Skeletal muscle tissue (tissue), 4 donors: ENCODE results near the gene SMARCA4. TPM values are rescaled to one million over a fixed set of nuclear protein-coding genes. Genes with fewer than 3 reads are reported as not detected.

Experiments
- H3K27ac ChIP-seq: one replicate; pipeline ENCODE4 v1.7.0; 2013; ENCODE audit warnings: mild to moderate bottlenecking, low read depth, low read length, inconsistent platforms
- H3K27me3 ChIP-seq, 3 donors: one replicate each; pipeline ENCODE4 v1.7.0; 2013; ENCODE audit warnings: low read length in 3 of 3; ENCODE audit not compliant: control insufficient read depth in 3 of 3, insufficient read depth in 3 of 3
- H3K36me3 ChIP-seq, 3 donors: one replicate each; pipeline ENCODE4 v1.7.0; 2013; ENCODE audit warnings: low read length in 3 of 3; ENCODE audit not compliant: control insufficient read depth in 3 of 3, insufficient read depth in 3 of 3
- H3K4me1 ChIP-seq, 3 donors: one replicate each; pipeline ENCODE4 v1.7.0; 2013; ENCODE audit warnings: low read length in 3 of 3, mild to moderate bottlenecking in 3 of 3; ENCODE audit not compliant: control insufficient read depth in 3 of 3, insufficient read depth in 3 of 3
- H3K4me3 ChIP-seq, 3 donors: one replicate each; pipeline ENCODE4 v1.7.0; 2013; ENCODE audit warnings: low read length in 3 of 3
- H3K9ac ChIP-seq, 3 donors: one replicate each; pipeline ENCODE4 v1.7.0; 2013; ENCODE audit warnings: low read length in 3 of 3, mild to moderate bottlenecking in 3 of 3, moderate library complexity in 2 of 3, low read depth in 1 of 3
- H3K9me3 ChIP-seq, 3 donors: one replicate each; pipeline ENCODE4 v1.7.0; 2013; ENCODE audit warnings: low read length in 3 of 3; ENCODE audit not compliant: control insufficient read depth in 3 of 3
- total RNA-seq: library from RNA; depleted of rRNA; stranded (reverse); fragments of >200 nt; gene quantifications from one replicate; pipeline ENCODE4 v1.2.3, GENCODE V29; 2014
- donor health status: Osteomylitis.

The SMARCA4 gene
- total RNA-seq, 1 donor from 2014 or later = 58.5 TPM

DNA sequence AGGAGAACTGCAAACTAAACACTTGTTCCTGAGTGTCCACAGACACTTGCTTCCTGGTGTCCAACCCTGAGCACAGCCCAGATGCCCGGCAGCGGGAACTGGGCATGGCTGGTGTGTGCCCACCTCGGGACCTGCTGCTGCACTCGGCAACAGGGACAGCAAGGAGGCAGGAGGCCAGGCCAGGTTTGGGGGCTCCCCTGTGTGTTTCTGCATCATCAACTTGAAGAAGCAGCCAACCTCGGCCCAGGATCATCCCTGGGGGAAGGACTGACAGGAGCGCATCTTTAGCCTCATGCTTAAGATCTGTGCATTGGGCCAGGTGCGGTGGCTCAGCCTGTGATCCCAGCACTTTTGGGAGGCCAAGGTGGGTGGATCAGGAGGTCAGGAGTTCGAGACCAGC is 93.4 kb downstream of the SMARCA4 start:
- Histone ChIP-seq H3K4me3 (no peak overlapping the region), H3K36me3 (peaks cover 21 to 25% (median 23%) of the 10 kb centered on the region in 3 donors), H3K27ac (no peak overlapping the region), H3K27me3 (no peaks in the 10 kb centered on the region), H3K9me3 (no peaks in the 10 kb centered on the region), H3K4me1 (peaks cover 0 to 2% (median 0%) of the 10 kb centered on the region in 3 donors), H3K9ac (no peak overlapping the region)

DNA sequence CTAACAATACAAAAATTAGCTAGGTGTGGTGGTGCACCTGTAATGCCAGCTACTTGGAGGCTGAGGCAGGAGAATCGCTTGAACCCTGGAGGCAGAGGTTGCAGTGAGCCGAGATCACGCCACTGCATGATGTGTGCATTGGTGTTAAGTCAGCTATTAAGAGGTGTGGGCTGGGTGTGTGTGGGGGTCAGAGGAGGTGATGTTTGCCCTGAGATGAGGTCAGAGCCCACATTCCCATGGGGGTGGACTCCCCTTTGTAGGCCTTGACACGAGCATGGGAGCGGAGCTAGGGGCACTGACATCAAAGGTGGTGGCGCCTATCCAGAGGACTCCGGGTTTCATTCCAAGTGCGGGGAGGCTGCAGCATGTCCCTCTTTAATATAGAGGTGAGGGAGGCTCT is 93.8 kb downstream of the SMARCA4 start:
- Histone ChIP-seq H3K4me1 (peaks cover 0 to 2% (median 0%) of the 10 kb centered on the region in 3 donors), H3K36me3 (peaks cover 23 to 25% (median 24%) of the 10 kb centered on the region in 3 donors), H3K27me3 (no peaks in the 10 kb centered on the region), H3K4me3 (no peak overlapping the region), H3K27ac (no peak overlapping the region), H3K9me3 (no peaks in the 10 kb centered on the region), H3K9ac (no peak overlapping the region)

- H3K27ac ChIP-seq = no peak overlapping the region
- H3K36me3 ChIP-seq = peaks cover 28 to 40% (median 39%) of the 10 kb centered on the region in 3 donors
- no peaks in the 10 kb centered on the region for H3K27me3 ChIP-seq
Observed at GRCh38 chr19:11058246-11059030, 97.6 kb downstream of the SMARCA4 start.

DNA sequence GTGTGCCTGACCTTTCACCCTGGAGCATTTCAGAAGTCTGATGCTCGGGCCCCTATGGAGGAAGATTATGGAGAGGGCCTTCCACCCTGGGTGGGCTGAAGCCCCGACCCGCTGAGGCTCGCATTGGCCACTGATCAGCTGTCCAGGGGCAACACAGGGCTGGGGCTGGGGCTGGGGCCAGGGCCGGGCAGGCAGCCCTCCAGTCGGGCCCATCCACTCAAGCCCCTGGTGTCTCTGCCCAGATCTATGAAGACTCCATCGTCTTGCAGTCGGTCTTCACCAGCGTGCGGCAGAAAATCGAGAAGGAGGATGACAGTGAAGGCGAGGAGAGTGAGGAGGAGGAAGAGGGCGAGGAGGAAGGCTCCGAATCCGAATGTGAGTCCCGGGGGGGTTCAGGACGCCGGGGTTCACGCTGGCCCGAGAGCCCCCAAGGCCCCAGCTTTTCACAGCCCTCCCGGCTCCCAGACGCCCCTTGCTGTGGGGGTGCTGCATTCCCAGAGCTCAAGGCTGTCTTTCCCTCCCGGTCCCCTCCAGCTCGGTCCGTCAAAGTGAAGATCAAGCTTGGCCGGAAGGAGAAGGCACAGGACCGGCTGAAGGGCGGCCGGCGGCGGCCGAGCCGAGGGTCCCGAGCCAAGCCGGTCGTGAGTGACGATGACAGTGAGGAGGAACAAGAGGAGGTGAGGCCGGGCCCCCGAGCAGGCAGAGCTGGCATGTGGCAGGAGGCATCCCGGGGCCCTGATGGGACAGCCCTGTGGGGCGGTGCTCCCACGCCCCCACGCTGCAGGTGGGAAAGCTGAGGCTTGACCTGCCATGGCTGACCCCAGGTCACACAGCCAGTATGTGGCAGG is 98.9 kb downstream of the SMARCA4 start:
- Histone ChIP-seq H3K27me3 (no peaks in the 10 kb centered on the region), H3K27ac (no peak overlapping the region), H3K4me3 (no peak overlapping the region), H3K4me1 (no peaks in the 10 kb centered on the region), H3K9me3 (no peaks in the 10 kb centered on the region), H3K36me3 (peaks cover 28 to 40% (median 38%) of the 10 kb centered on the region in 3 donors), H3K9ac (no peak overlapping the region)

More at GRCh38 chr19:11058246-11059030, 97.6 kb downstream of the SMARCA4 start:
- Histone ChIP-seq H3K4me3 (no peak overlapping the region), H3K4me1 (peaks cover 0 to 2% (median 0%) of the 10 kb centered on the region in 3 donors), H3K9me3 (no peaks in the 10 kb centered on the region), H3K9ac (no peak overlapping the region)

DNA sequence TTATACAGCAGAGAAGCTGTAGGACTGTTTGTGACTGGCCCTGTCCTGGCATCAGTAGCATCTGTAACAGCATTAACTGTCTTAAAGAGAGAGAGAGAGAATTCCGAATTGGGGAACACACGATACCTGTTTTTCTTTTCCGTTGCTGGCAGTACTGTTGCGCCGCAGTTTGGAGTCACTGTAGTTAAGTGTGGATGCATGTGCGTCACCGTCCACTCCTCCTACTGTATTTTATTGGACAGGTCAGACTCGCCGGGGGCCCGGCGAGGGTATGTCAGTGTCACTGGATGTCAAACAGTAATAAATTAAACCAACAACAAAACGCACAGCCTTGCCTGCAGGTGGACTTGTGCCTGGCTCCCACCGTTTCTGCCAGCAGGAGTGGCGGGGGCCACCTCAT is 101.1 kb downstream of the SMARCA4 start:
- H3K9me3 ChIP-seq = no peaks in the 10 kb centered on the region
- H3K4me3 ChIP-seq = no peak overlapping the region
- no peaks in the 10 kb centered on the region for H3K4me1 ChIP-seq
- H3K36me3 ChIP-seq = peaks cover 23 to 29% (median 29%) of the 10 kb centered on the region in 3 donors
- H3K27ac ChIP-seq = no peak overlapping the region
- no peak overlapping the region for H3K9ac ChIP-seq
- H3K27me3 ChIP-seq = no peaks in the 10 kb centered on the region

DNA sequence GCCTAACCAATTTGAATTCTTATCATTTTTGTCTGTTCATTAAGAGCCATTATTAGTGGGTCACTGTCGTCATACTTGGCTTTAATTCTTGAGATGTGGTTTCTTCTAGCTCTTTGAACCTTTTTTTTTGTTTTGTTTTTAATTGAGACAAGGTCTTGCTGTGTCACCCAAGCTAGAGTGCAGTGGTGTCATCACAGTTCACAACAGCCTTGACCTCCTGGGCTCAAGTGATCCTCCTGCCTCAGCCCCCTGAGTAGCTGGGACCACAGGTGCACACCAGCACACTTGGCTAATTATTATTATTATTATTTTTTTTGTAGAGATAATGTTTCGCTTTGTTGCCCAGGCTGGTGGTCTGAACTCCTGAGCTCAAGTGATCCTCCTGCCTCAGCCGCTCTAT is 102.6 kb downstream of the SMARCA4 start:
- Histone ChIP-seq H3K4me3 (no peak overlapping the region), H3K9me3 (no peaks in the 10 kb centered on the region), H3K9ac (no peak overlapping the region), H3K27ac (no peak overlapping the region), H3K27me3 (no peaks in the 10 kb centered on the region), H3K4me1 (no peaks in the 10 kb centered on the region), H3K36me3 (peaks cover 21 to 27% (median 26%) of the 10 kb centered on the region in 3 donors)

- Histone ChIP-seq H3K36me3 (peaks cover 13 to 22% (median 21%) of the 10 kb centered on the region in 3 donors), H3K27me3 (no peaks in the 10 kb centered on the region), H3K9ac (no peak overlapping the region), H3K9me3 (no peaks in the 10 kb centered on the region), H3K4me1 (no peaks in the 10 kb centered on the region), H3K4me3 (no peak overlapping the region), H3K27ac (no peak overlapping the region)
Observed at GRCh38 chr19:11064831-11065303, 104.0 kb downstream of the SMARCA4 start.

DNA sequence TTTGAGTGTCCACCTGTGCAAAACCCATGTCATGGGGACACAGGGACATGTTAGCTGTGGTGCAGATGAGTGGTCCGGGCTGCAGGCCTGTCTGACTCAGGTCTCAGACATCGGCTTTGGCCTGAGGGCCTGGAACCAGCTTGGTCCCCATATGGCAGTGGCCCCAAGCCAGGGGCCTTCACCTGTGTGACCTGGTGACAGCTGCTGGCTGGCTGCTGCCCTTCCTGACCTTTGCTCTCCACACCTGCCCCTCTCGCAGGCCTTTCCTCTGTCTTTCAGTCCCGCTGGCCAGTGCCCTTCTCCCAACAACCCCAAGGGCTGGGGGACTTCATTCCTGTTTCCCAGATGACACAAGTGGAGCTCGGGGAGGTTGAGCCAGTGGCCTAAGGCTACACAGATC is 105.5 kb downstream of the SMARCA4 start:
- no peak overlapping the region for H3K9ac ChIP-seq
- H3K27me3 ChIP-seq = no peaks in the 10 kb centered on the region
- H3K9me3 ChIP-seq = no peaks in the 10 kb centered on the region
- H3K27ac ChIP-seq = no peak overlapping the region
- H3K4me3 ChIP-seq = no peak overlapping the region
- H3K36me3 ChIP-seq = peaks cover 11 to 12% (median 12%) of the 10 kb centered on the region in 3 donors
- no peaks in the 10 kb centered on the region for H3K4me1 ChIP-seq

- no peak overlapping the region for H3K27ac ChIP-seq
- no peak overlapping the region for H3K4me3 ChIP-seq
- no peaks in the 10 kb centered on the region for H3K9me3 ChIP-seq
- H3K4me1 ChIP-seq = no peaks in the 10 kb centered on the region
- peaks cover 4 to 5% (median 4%) of the 10 kb centered on the region in 3 donors for H3K36me3 ChIP-seq
- H3K9ac ChIP-seq = no peak overlapping the region
- no peaks in the 10 kb centered on the region for H3K27me3 ChIP-seq
Observed at GRCh38 chr19:11067356-11068113, 106.7 kb downstream of the SMARCA4 start.
